Uterus (tissue), 2 donors: ENCODE measurements around the gene TAGLN3.

Source experiments
- CTCF ChIP-seq, 4 experiments: fragments of 200-600 bp in 2 of 4; fragments of 450-650 bp in 2 of 4; sonication (generic) in 2 of 4; IDR thresholded peaks; one replicate each; pipeline ENCODE4 v1.5.1; 2016 to 2019; ENCODE audit warnings: antibody characterized with exemption in 4 of 4, mild to moderate bottlenecking in 2 of 4, moderate library complexity in 1 of 4
- POLR2A ChIP-seq, 2 donors: fragments of 450-650 bp; IDR thresholded peaks; one replicate each; pipeline ENCODE4 v1.6.1; 2016; ENCODE audit warnings: antibody characterized with exemption in 2 of 2, mild to moderate bottlenecking in 1 of 2, moderate library complexity in 1 of 2

GRCh38 chr3:111967068-111967467 is 31.7 kb upstream of the TAGLN3 start:
- TF ChIP-seq POLR2A (IDR thresholded peaks at IDR 0.05) (no peak), CTCF (IDR thresholded peaks at IDR 0.05) (no peak)
